Vagina (tissue), 2 donors: Measurements from ENCODE around the gene MTUS2.

Source experiments
- CTCF ChIP-seq, 3 experiments: fragments of 450-650 bp in 2 of 3; fragments of 200-600 bp in 1 of 3; sonication (generic) in 1 of 3; IDR thresholded peaks; one replicate each; pipeline ENCODE4 v1.5.1; 2017 to 2019; ENCODE audit warnings: antibody characterized with exemption in 3 of 3, mild to moderate bottlenecking in 2 of 3, moderate library complexity in 2 of 3
- POLR2AphosphoS5 ChIP-seq, 2 donors: sonication (generic); formaldehyde crosslinking; IDR thresholded peaks; one replicate each; pipeline ENCODE4 v1.9.0; 2017; ENCODE audit warnings: antibody characterized with exemption in 2 of 2, mild to moderate bottlenecking in 2 of 2, low read depth in 1 of 2; ENCODE audit not compliant: insufficient read depth in 1 of 2

GRCh38 chr13:28822801-28823200 is 2.7 kb downstream of the MTUS2 start:
- TF ChIP-seq POLR2AphosphoS5 (IDR thresholded peaks at IDR 0.05; ENCODE audit: insufficient read depth in 1 of 2, low read depth in 1 of 2) (no peak), CTCF (IDR thresholded peaks at IDR 0.05) (no peak)
